Stimulated activated CD8-positive, alpha-beta memory T cell treated with anti-CD3 and anti-CD28 coated beads, Interleukin-7, amount 100 ng/mL, for 24 hours (primary cell): Measurements from ENCODE around the gene RCN1.

Experiments used
- DNase-seq: peaks from one replicate; pipeline ENCODE4 v3.0.0-alpha.2; 2020; ENCODE audit warnings: low read depth

The RCN1 gene

GRCh38 chr11:32153747-32154146, 62.9 kb downstream of the RCN1 start:
- DNase-seq = no peak

GRCh38 chr11:32154275-32154674, 63.4 kb downstream of the RCN1 start:
- no peak for DNase-seq
